Activated B cell treated with CpG ODN at 0.5 μM for 24 hours (primary cell): ENCODE measurements around the gene GUCA2A. TPM values are rescaled to one million over a fixed set of nuclear protein-coding genes. Genes with fewer than 3 reads are reported as not detected.

Experiments used
- ATAC-seq: fragments of 200-7000 bp; cut with Tn5 transposase; one replicate; pipeline ENCODE4 v1.10.0; 2021; ENCODE audit warnings: low read depth, mild to moderate bottlenecking, moderate library complexity
- CTCF ChIA-PET: fragments of 350-600 bp; sonication (Branson Sonifier 250); formaldehyde crosslinking; loops from one replicate; lab custom pipeline; 2021; ENCODE audit warnings: antibody characterized with exemption; lab: Charles Lee
- POLR2A ChIA-PET: fragments of 350-600 bp; sonication (Branson Sonifier 250); formaldehyde crosslinking; loops from one replicate; lab custom pipeline; 2021; ENCODE audit warnings: antibody characterized with exemption; lab: Charles Lee
- DNase-seq: peaks from one replicate; pipeline ENCODE4 v3.0.0; 2022
- H3K27ac Mint-ChIP-seq: one replicate; pipeline ENCODE4 v1.8.0; 2020; ENCODE audit warnings: mixed read lengths
- H3K27me3 Mint-ChIP-seq: one replicate; pipeline ENCODE4 v1.8.0; 2021; ENCODE audit warnings: mixed read lengths
- H3K36me3 Mint-ChIP-seq: one replicate; pipeline ENCODE4 v1.8.0; 2021; ENCODE audit warnings: low read depth, mixed read lengths
- H3K4me1 Mint-ChIP-seq: one replicate; pipeline ENCODE4 v1.8.0; 2021; ENCODE audit warnings: mixed read lengths
- H3K4me3 Mint-ChIP-seq: one replicate; pipeline ENCODE4 v1.8.0; 2020; ENCODE audit warnings: mild to moderate bottlenecking, mixed read lengths
- H3K9me3 Mint-ChIP-seq: one replicate; pipeline ENCODE4 v1.8.0; 2020; ENCODE audit warnings: mixed read lengths
- intact Hi-C: fragments of 100-400 bp; cut with micrococcal nuclease; formaldehyde crosslinking; loops from one replicate; pipeline ENCODE4 v1.15.1; 2024
- total RNA-seq: library from RNA; stranded (reverse); gene quantifications from 2 replicates; pipeline ENCODE4 v1.2.3, GENCODE V29; 2022
- TF ChIP-seq, protein P1 (sequence below): fragments of 200-600 bp; IDR thresholded peaks from one replicate; pipeline ENCODE4 v1.8.0; 2022; ENCODE audit warnings: antibody characterized with exemption, mild to moderate bottlenecking

Gene GUCA2A
- total RNA-seq, 1 donor from 2014 or later = not detected

DNA sequence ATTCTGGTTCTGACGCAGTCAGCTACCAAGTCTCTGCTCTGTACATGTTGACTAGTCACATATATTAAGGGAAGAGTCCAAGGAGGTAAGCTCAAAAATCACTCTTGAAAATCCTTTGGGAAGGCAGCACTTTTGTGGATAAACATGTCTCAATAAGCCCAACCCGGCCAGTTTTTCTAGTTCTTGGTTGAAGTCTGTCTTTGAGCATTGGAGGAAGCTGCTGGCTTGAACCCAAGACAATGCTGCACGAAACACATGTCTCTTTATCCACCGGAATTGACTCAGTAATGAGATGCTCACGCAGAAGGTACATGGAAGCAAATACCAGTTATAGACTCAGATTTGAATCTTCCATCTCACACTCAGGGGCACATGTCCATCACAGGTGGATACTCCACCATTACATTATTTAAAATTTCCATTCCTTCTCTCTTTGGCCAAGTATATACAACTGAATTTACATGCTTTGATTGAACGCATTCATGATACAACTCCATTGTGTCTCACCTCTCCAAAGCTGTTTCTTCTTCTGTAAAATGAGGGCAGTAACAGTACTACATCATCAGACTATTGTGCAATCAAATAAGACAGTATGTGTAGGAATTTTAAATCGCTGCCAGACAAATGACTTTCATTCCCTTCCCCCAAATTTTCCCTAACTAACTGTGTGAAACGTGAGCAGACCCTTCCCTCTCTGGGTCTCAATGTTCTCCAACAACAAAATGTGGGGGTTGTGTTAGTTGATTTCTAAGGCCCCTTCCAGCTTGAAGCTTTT lies 9.6 kb upstream of the GUCA2A start:
- ChIA-PET CTCF (interaction anchor here (0.6 to 6.2 kb wide), 29 partner anchors 9 to 892 kb away, joined by 3 to 71 read pairs (median 3); no protein-coding TSS in a partner anchor), POLR2A (interaction anchor here (0.8 kb wide), 1 partner anchor 362 kb away, joined by 3 read pairs; no protein-coding TSS in a partner anchor)
- Mint-ChIP-seq H3K4me1 (no peaks in the 10 kb centered on the region), H3K4me3 (no peak overlapping the region), H3K9me3 (no peaks in the 10 kb centered on the region), H3K27me3 (no peaks in the 10 kb centered on the region), H3K36me3 (peaks cover 11% of the 10 kb centered on the region), H3K27ac (no peak overlapping the region)
- intact Hi-C loops = loop anchor here (1.0 to 5.0 kb wide), 6 partner anchors 27 to 907 kb away; no protein-coding TSS in a partner anchor
- ATAC-seq (no peak), DNase-seq (no peak)
- TF ChIP-seq, protein P1, sequence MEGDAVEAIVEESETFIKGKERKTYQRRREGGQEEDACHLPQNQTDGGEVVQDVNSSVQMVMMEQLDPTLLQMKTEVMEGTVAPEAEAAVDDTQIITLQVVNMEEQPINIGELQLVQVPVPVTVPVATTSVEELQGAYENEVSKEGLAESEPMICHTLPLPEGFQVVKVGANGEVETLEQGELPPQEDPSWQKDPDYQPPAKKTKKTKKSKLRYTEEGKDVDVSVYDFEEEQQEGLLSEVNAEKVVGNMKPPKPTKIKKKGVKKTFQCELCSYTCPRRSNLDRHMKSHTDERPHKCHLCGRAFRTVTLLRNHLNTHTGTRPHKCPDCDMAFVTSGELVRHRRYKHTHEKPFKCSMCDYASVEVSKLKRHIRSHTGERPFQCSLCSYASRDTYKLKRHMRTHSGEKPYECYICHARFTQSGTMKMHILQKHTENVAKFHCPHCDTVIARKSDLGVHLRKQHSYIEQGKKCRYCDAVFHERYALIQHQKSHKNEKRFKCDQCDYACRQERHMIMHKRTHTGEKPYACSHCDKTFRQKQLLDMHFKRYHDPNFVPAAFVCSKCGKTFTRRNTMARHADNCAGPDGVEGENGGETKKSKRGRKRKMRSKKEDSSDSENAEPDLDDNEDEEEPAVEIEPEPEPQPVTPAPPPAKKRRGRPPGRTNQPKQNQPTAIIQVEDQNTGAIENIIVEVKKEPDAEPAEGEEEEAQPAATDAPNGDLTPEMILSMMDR = no peak

DNA sequence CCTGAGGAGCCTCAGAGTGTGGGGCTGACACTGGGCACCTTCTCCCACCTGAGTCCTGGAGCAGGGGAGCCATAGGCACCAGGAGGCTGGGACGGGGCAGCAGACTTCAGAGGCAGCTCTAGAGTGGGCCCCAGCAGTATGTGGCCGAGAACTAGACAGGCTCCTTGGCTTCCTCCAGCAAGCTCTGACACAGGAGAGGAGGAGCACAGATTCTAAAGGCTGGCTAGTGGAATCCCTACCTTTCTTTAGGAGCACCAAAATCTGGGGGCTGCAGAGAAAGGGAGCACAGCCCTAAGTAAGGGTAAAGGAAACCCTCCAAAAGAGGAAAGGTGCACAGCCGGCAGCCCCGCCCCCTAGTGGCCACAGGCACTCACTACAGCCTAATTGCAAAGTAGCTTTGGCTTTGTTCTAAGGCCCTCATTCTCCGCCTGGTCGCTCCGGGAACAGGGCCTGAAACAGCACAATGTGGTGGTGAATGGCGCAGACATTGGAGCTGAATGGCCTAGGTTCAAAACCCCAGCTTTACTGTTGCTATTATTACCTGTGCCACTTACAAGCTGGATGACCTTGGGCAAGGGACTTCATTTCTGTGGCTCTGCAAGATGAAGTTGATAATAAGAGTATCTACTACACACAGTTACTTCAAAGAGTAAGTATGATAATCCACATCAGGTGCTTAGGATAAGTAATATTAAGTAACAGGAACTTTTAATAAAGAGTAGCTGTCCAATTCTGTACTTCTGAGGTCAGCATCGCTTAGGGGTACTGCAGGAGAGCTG lies 8.8 kb upstream of the GUCA2A start:
- POLR2A ChIA-PET = interaction anchor here (0.8 kb wide), 1 partner anchor 362 kb away, joined by 3 read pairs; no protein-coding TSS in a partner anchor
- CTCF ChIA-PET = interaction anchor here (0.6 to 6.2 kb wide), 30 partner anchors 10 to 891 kb away, joined by 3 to 71 read pairs (median 3); no protein-coding TSS in a partner anchor
- DNase-seq = peak; percentile 62
- Mint-ChIP-seq H3K4me1 (no peaks in the 10 kb centered on the region), H3K27ac (no peak overlapping the region), H3K4me3 (no peak overlapping the region), H3K36me3 (peaks cover 6% of the 10 kb centered on the region), H3K27me3 (no peaks in the 10 kb centered on the region), H3K9me3 (no peaks in the 10 kb centered on the region)
- peak; percentile 77 for ATAC-seq
- intact Hi-C loops = loop anchor here (1.0 to 5.0 kb wide), 6 partner anchors 26 to 906 kb away; no protein-coding TSS in a partner anchor
- TF ChIP-seq, protein P1 = peak; percentile 47

DNA sequence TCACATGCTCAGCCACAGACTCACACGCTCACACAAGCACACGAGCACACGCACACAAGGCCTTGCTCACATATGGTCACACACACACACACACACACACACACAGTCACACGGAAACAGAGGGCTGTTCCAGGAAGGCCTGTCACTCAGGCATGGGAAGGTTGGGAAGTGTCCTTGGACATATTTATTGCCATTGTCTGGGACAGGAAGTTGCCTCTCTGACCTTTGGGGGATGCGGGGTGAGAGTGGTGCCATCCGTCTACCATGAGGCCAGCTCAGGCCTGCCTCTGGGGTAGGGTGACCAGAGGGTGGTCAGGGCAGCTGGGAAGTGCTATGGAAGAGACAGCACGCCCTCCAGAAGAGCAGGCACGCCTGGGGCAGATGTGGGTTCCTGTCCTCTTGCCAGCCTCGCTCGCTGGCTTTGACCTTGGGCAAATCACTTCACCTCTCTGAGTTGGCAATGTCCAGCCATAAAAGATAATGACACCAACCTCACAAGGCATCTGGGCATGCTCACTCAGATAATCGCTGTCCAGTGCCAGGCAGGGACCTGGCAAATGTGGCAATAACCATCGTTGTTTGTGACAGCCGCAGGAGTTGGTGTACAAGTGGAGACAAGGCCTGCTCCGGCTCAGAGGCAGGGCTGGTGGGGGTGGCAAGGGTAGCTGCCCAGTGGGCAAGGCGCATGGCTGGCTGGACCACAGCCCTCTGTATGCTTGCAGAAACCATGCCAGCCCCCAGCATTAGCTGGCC lies 8.0 kb upstream of the GUCA2A start:
- ATAC-seq = no peak
- no peak for DNase-seq
- ChIA-PET POLR2A (no interaction called here), CTCF (interaction anchor here (0.9 to 6.2 kb wide), 14 partner anchors 10 to 656 kb away, joined by 3 to 71 read pairs (median 4); no protein-coding TSS in a partner anchor)
- TF ChIP-seq, protein P1 = no peak
- intact Hi-C loops = loop anchor here (1.0 to 5.0 kb wide), 6 partner anchors 25 to 905 kb away; no protein-coding TSS in a partner anchor
- no peaks in the 10 kb centered on the region for H3K27me3 Mint-ChIP-seq
- H3K4me3 Mint-ChIP-seq = no peak overlapping the region
- no peaks in the 10 kb centered on the region for H3K9me3 Mint-ChIP-seq
- no peak overlapping the region for H3K27ac Mint-ChIP-seq
- peaks cover 5% of the 10 kb centered on the region for H3K36me3 Mint-ChIP-seq
- H3K4me1 Mint-ChIP-seq = no peaks in the 10 kb centered on the region

- Mint-ChIP-seq H3K4me3 (no peak overlapping the region), H3K36me3 (peaks cover under 1% of the 10 kb centered on the region), H3K4me1 (no peaks in the 10 kb centered on the region), H3K9me3 (no peaks in the 10 kb centered on the region), H3K27ac (no peak overlapping the region), H3K27me3 (no peaks in the 10 kb centered on the region)
- DNase-seq (no peak), ATAC-seq (no peak)
- CTCF ChIA-PET = interaction anchor here (3.0 to 6.2 kb wide), 3 partner anchors 9 to 655 kb away, joined by 12 to 71 read pairs (median 54); no protein-coding TSS in a partner anchor
- intact Hi-C loops = loop anchor here (5.0 kb wide), 1 partner anchor 904 kb away; no protein-coding TSS in a partner anchor
- POLR2A ChIA-PET = no interaction called here
- TF ChIP-seq, protein P1 = no peak
These were observed 7.2 kb upstream of the GUCA2A start for GRCh38 chr1:42171679-42172266.
